A549 (cell line): ENCODE results near the gene GET4.

Source experiments
- CTCF ChIP-seq: fragments of >200 bp; sonication (Bioruptor Twin); formaldehyde crosslinking; IDR thresholded peaks from 3 replicates; pipeline ENCODE4 v1.5.1; 2016
- EP300 ChIP-seq, 2 experiments: fragments of >200 bp; sonication (Bioruptor Twin); formaldehyde crosslinking; IDR thresholded peaks; 2 replicates in 1 of 2; 3 replicates in 1 of 2; pipeline ENCODE4 v1.6.1; 2016 to 2017
- MAX ChIP-seq: IDR thresholded peaks from 2 replicates; pipeline ENCODE4 v1.6.1; 2012
- PBX3 ChIP-seq: IDR thresholded peaks from 2 replicates; pipeline ENCODE4 v1.6.1; 2012
- POLR2AphosphoS2 ChIP-seq: conservative IDR thresholded peaks from 2 replicates; pipeline ENCODE4 v1.6.1; 2012; ENCODE audit warnings: low read length, improper control_type of control experiment, inconsistent platforms
- RAD21 ChIP-seq, 2 experiments: fragments of >200 bp in 1 of 2; sonication (Bioruptor Twin) in 1 of 2; formaldehyde crosslinking in 1 of 2; IDR thresholded peaks in 1 of 2; conservative IDR thresholded peaks in 1 of 2; 2 replicates in 1 of 2; 3 replicates in 1 of 2; pipeline ENCODE4 v1.6.1; 2012 to 2018; ENCODE audit warnings: inconsistent platforms in 1 of 2
- REST ChIP-seq: fragments of 200-600 bp; sonication (generic); IDR thresholded peaks from 2 replicates; pipeline ENCODE4 v1.6.1; 2016; ENCODE audit warnings: antibody characterized with exemption, mild to moderate bottlenecking, moderate library complexity
- RNF2 ChIP-seq: fragments of 200-600 bp; sonication (generic); IDR thresholded peaks from 2 replicates; pipeline ENCODE4 v1.6.1; 2016; ENCODE audit warnings: low read depth, mild to moderate bottlenecking, antibody characterized with exemption, moderate library complexity, borderline replicate concordance

GRCh38 chr7:918441-919113, 42.2 kb downstream of the GET4 start:
- no peak for TF ChIP-seq CTCF
- no peak for TF ChIP-seq RAD21 (conservative IDR thresholded peaks at IDR 0.05 in 1 of 2, IDR thresholded peaks at IDR 0.05 in 1 of 2)
- TF ChIP-seq EP300 (IDR thresholded peaks at IDR 0.05), result no peak
- TF ChIP-seq RNF2, result no peak
- TF ChIP-seq PBX3, result no peak
- no peak for TF ChIP-seq REST
- no peak for TF ChIP-seq POLR2AphosphoS2
- no peak for TF ChIP-seq MAX
